GM19193 (cell line): ENCODE data around the gene RAP1GAP.

Source experiments
- POLR2A ChIP-seq: IDR thresholded peaks from 4 replicates; pipeline ENCODE4 v1.6.1; 2011; ENCODE audit not compliant: insufficient read depth, insufficient read length; ENCODE audit errors: extremely low read depth

RAP1GAP gene

DNA sequence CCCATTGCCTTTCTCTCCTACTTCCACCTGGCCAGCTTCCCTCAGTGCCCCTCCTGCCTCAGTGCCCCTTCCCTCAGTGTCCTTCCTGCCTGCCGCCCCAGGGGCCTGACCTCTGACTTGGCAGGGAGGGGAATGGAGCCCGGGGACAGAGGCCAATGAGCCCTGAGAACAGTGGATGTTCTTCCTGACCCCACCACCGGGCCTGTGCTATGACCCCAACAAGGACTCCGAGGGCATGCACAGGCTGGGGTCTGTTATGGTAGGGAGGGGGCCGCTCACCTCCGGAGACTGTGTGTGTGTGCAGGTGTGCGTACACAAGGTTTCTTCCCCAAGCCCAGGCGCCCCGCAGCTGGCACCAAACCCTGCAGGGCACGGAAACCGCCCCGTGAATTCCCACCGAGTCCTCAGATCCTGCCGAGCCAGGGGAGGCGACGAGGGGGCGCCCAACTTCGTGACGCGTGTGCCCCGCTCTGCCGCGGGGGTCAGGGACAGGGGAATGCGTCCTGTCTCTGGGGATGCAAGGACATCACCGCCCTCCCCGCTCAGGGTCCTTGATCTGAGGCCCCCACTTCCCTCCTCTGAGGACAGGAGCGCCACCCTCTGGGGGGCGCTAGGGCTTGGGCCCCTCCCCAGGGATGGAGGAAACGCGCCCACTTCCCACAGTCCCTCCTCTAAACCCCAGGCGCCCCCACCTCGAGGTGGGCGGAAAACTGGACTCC is 766 bp downstream of the RAP1GAP start:
- no peak for TF ChIP-seq POLR2A

DNA sequence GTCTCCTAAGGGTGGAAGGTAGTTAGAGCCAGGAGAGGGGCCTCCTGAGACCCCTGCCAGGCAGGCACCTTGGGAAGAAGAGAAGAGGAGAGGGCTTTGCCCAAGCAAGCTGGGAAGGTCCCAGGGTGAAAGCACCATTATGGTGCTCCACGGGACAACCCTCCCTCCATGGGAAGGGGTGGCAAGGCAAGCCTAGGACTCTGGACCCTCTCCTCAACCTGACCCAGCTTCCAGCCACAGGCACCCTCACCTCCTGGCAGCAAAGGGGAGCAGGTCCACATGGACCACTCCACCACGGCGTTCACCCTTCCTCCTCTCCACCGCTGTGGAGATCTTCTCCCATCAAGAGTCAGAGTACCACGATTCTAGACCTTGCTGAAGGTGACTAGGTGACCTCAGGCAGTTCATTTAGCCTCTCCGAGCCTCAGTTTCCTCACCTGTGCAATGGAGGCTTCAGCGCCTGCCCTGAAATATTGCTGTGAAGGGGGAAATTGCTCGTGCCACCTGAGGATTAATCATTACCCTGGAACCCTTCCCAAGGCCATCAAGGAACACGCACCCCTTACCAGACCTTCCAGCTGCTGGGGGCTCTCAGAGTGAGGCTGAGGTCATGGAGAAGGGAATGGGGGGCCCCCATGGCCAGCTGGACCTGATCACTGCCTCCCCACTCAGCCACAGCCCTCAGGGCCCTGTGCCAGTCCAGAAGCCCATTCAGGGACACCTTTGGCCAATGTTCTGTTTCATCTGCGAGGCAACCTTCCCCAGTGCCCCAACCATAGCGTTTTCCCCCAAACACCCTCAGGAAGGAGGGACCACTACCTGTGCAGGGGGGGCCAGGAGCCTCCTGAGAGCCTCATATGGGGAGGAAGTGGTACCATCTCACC is 1.6 kb downstream of the RAP1GAP start:
- TF ChIP-seq POLR2A, result no peak

DNA sequence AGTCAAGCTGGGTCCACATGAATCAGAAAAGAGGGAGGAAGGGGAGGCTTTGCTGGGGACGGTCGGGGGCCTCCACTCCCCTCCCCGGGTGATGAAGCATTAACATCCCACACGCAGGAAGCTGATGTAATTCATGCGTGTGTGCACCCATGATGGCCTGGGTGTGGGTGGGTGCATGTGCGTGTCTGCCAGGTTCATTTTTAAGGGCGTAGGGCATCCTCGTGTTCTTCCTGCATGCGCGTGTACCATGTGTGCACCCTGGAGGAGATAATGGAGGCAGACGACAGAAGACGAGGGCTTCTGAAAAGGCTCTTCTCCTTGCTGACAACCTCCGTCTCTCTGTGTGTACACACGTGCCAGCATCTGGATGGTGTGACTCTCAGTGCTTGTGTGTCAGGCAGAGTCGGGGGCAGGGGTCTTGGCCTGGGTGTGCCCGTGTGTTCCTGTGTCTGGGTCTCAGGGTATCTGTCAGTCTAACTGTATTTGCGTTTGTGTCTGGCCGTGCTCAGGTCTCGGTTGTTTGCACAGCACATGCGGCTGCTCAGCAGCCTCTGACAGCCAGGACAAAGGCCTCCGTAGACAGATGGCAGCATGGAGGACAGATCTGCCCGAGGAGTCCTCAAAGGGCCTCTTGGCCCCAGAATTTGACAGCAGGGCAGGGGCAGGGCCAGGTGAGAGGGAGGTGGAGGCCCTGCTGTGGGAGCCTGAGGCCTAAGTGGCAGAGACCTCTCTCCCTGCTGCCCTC is 2.4 kb downstream of the RAP1GAP start:
- no peak for TF ChIP-seq POLR2A

DNA sequence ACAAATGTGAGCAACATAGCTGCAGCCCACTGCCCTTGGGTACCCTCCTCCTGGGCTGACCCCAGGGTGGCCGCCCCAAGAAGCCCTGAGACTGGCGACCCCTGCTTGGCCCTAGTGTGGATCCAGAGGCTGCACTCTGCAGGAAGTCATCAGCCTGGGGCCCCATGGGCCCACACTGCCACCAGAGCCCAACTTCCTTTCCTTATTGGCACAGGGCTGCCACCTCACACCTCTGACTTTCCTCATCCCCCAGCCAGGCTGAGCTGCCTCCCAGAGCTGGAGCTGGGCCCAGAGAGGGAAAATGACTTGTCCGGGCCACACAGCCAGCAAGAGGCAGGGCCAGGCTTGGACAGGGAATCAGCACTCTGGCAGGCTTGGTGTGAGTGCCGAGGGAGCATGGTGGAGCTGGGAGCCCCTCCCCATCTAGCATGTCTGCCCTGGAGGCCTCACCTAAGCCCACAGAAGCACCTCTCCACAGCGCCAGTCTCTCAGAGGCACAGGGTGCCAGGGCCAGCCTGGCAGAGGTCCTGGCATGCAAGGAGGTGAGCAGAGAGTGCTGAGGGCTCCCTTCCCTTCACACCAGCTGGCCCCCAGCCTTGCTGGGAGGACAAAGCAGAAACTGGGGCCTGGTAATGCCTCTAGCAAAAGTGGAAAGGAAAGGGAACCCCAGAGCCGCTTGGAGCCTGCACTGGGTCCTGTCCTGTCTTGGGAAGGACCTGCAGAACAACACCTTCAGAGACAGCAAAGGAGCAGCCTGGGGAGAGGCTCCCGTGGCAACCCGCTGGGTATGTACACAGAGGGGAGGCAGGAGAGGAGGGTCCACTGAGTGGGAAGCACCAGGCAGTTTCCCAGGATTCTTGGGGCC is 3.2 kb downstream of the RAP1GAP start:
- no peak for TF ChIP-seq POLR2A

DNA sequence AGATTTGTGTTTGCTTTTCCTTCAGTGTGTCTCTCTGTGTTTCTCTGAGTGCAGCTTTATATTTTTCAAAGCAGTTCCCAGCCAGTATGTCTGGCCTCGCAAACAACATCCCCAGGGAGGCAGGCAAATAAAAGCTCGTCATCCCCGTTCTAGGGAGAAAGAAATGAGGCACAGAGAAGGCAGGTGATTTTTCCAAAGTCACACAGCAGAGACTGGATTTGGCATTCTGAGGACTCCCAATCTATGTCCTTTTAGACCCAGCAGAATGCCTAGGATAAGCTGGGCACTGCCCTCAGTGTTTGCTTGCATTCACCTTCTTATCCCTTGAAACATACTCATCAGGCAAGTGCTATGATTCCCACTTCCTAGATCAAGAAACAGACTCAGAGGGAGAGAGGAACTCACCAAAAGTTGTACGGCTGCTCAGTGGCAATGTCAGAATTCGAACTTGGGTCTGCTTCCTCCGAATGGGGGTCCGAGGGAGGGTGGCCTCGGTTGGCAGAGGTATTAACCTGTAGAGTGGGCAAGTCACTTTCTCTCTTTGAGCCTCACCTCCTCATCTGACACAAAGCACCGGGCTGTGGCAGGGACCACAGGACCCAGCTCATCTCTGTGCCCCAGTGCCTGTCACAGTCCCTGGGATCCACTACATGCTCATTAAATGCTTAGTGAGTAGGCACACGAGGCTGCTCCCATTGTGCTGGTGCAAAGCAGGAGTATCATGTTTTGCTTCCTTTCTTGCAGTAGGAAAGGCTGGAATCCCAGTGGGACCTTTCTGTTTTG is 4.2 kb downstream of the RAP1GAP start:
- TF ChIP-seq POLR2A, result no peak

DNA sequence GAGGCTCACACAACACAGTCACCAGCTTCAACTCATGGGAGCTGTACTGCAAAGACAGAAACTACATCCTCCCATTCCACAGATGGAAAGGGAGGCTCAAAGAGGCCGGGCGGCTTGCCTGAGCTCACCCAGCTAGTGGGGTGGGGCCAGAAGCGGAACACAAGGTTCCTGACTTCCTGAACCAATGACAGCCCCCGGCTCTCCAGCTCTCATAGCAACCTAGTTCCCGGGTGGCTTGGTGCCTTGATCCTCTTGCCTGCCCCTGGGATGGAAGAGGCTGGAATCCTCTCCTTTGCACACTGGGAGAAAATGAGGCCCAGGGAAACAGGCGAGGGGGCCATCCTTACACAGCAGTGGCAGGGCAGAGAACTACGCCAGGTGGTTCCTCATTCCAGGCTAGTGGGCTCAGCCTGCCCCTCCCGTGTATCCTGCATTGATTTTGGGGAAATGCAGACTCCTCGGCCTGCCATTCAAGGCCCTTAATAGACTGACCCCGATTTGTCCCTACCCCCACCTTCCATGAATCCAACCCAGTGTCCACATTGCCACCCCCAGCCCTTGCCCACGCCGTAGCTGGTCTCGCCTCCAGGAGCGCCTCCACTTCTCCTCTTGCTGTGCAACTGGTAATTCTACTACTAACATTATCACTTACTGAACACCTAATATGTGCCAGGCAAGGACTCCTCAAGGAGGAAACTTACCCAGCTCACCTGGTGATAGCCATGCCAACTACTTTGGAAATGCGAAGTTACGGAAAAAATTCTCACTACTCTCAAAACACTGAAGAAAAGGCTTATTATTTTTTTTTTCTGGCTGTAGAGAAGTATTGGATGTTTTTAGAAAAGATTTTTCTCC is 5.0 kb downstream of the RAP1GAP start:
- no peak for TF ChIP-seq POLR2A

DNA sequence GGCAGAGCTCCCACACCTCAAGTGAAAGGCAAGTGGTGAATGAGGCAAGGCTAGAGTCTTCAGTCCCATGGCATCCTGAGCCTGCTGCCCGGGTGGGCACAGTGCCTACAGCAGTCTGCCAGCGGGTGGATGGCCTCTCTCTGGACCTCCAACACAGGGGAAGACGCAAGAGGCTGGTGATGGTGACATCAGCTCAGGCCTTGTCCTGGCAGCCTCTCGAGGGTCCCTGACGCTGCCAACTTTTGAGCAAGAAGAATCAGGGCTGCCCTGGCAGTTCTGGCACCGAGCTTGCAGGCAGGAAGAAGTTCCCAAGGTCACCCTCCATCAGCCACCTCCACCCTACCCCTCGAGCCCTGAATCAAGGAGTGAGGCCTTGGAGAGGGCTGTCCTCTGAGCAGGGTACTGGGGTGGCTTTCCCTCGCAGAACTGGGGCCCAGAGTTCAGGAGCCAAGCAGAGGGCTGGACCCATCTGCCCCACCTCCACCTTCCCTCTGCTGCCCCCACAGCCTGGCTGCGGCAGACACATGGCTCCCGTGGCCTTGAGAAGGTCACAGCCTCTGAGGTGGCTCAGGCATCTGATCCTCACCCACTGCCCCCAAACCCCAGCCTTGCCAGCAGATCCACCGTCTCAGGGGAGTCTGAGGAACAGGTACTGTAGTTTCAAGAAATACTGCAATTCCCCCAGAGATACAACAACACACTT is 5.8 kb downstream of the RAP1GAP start:
- TF ChIP-seq POLR2A, result no peak

DNA sequence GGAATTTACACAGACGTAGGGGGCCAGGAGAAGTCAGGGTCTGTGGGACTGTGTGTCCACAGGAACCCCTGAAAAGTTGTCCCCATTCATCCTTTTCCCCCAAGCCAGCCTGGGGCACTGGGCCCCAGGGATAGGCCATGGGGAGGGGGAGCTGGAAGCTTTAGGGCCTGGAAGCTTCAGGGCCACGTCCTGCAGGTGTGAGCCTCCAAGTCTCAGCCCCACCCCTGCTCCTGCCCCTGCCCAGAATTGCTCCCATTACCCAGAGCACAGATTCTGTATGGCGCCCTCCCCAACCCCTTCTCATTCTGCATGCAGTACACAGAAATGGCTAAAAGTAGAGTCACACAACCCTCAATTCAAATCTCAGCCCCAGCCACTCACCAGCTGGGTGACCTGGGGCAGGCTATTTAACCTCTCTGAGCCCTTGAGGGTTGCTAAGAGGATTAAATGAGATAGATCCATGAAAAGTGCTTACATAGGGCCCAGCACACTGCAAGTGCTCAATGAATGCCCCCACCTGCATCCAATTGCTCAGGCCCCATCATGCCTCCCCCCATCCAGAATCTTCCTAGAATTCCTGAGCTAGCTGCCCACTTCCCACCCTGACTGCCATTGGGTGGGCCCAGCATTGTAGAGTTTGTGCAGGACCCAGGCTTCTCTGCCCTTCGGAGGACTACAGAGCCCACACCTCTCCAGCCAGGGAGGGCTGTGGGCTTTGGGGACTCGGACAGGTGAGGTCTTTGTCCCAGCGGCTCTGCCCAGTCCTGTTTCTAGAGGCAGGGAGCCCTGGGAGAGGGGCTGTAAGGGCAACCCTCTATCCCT is 6.5 kb downstream of the RAP1GAP start:
- no peak for TF ChIP-seq POLR2A

DNA sequence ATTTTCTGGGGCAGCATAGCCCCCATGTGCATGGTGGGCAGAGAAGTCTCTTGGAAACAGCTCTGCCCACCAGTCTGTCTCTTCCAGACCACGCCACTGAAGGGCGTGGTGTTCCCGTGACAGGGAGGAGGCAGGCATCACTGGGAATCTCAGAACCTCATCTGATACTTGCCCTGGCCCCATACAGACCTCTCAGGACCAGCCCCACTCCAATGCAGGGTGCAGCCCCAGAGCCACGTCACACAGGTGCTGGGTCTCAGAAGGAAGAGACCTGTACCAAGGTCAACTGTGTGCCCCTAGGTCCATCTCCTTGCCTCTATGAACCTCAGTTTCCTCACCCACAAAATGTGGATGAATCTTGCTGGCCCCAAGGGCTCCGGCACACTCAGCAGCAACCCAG is 7.3 kb downstream of the RAP1GAP start:
- TF ChIP-seq POLR2A, result no peak

DNA sequence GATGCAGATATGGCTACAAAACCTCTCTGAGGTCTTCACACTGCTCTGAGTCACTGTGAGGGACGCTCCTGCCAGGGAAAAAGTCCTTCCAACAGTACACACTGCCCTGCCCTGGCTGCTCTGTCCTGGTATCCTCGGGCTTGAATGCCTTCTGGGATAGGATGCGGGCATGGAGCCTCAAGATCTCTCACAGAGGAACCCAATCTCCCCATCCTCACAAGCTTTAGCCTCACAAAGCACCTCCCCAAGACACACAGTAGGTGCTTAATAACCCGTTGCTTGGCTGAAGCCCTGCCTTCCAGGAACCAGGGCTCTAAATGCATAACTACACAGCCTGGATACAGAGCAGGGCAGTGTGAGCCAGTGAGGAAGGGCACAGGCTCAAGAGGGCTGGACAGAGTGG is 9.2 kb downstream of the RAP1GAP start:
- TF ChIP-seq POLR2A, result no peak

DNA sequence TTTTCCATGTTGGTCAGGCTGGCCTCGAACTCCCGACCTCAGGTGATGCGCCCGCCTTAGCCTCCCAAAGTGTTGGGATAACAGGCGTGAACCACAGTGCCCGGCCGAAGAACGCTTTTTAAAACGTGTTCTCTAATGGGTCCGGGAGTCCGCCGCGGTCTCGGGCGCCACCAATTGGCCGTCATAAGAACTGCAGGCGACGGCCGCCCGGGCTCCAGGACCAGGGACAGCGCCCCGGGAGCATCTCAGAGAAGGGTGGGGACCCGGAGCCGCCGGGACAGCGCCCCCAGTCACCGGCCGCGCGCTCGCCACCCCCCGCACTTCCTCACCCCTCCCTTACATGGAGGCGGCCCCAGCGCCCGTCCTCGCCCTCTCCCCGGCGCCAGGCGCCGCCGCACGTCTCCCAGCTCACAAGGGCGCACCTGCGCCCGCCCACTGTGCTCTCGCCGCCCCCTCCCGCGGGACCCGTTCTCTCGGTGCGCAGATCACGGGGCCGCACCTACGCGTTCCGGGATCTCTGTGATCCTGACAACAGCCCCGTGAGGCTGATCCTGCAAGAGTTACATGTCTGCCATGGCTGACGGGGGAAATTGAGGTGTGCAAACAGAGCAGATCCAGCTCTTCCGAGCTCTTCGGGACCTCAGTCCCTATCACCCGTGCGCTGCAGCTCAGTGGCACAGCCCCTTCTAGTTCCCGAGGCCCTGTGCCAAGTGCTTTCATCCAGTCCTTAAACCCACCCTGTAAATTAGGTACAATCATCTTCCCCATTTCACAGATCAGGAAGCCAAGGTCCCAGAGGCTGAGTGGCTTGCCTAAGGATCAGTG is 9.8 kb downstream of the RAP1GAP start:
- TF ChIP-seq POLR2A, result no peak
